A673 (cell line): Measurements from ENCODE around the gene ULBP1. TPM values are rescaled to one million over a fixed set of nuclear protein-coding genes. Genes with fewer than 3 reads are reported as not detected.

ENCODE experiments used
- BruUV-seq: library from RNA; stranded (reverse); fragments of 400-500 nt; replicated peaks from 2 replicates; lab custom pipeline; 2021; lab: Mats Ljungman, UMichigan
- CTCF ChIA-PET: fragments of 300-600 bp; sonication (Branson Sonifier 250); formaldehyde crosslinking; loops from one replicate; lab custom pipeline; 2022; ENCODE audit warnings: antibody characterized with exemption; lab: Charles Lee
- POLR2A ChIA-PET: fragments of 300-600 bp; sonication (Branson Sonifier 250); formaldehyde crosslinking; loops from one replicate; lab custom pipeline; 2022; ENCODE audit warnings: antibody characterized with exemption; ENCODE audit not compliant: low non-redundant PET; lab: Charles Lee
- DNase-seq: peaks from one replicate; pipeline ENCODE4 v3.0.0-alpha.2; 2015; ENCODE audit warnings: low spot score
- H3K27ac ChIP-seq: fragments of 200-600 bp; sonication (generic); 2 replicates; pipeline ENCODE4 v1.5.1; 2016; ENCODE audit warnings: mixed run types, low read depth, mild to moderate bottlenecking, mixed read lengths, antibody characterized with exemption, low read length; ENCODE audit not compliant: poor library complexity, severe bottlenecking
- H3K27me3 ChIP-seq: fragments of 200-600 bp; sonication (generic); replicated peaks from 2 replicates; pipeline ENCODE4 v1.6.1; 2017; ENCODE audit warnings: mixed run types, low read depth, mild to moderate bottlenecking, mixed read lengths, antibody characterized with exemption, low read length; ENCODE audit not compliant: insufficient read depth, poor library complexity
- H3K36me3 ChIP-seq: fragments of 200-600 bp; sonication (generic); 2 replicates; pipeline ENCODE4 v1.6.1; 2016; ENCODE audit warnings: mixed run types, mild to moderate bottlenecking, mixed read lengths, antibody characterized with exemption, low read length; ENCODE audit not compliant: insufficient read depth, poor library complexity, severe bottlenecking
- H3K4me1 ChIP-seq: fragments of 200-600 bp; sonication (generic); 2 replicates; pipeline ENCODE4 v1.6.1; 2017; ENCODE audit warnings: mixed run types, mild to moderate bottlenecking, mixed read lengths, antibody characterized with exemption, low read length; ENCODE audit not compliant: insufficient read depth, poor library complexity, severe bottlenecking
- H3K4me3 ChIP-seq: fragments of 200-600 bp; sonication (generic); 2 replicates; pipeline ENCODE4 v1.5.1; 2016; ENCODE audit warnings: low read depth, mixed run types, mild to moderate bottlenecking, mixed read lengths, low read length; ENCODE audit not compliant: poor library complexity, severe bottlenecking
- H3K9me3 ChIP-seq: fragments of 200-600 bp; sonication (generic); 2 replicates; pipeline ENCODE4 v1.6.1; 2016; ENCODE audit warnings: mixed run types, low read depth, mild to moderate bottlenecking, mixed read lengths, antibody characterized with exemption, low read length; ENCODE audit not compliant: poor library complexity, severe bottlenecking
- CTCF ChIP-seq: fragments of 300-800, 200-600 bp; sonication (generic); conservative IDR thresholded peaks from 2 replicates; pipeline ENCODE4 v1.5.1; 2017; ENCODE audit warnings: low read depth, mild to moderate bottlenecking, antibody characterized with exemption, low read length, moderate library complexity, mixed read lengths
- EZH2 ChIP-seq: fragments of 200-600 bp; sonication (generic); IDR thresholded peaks from 2 replicates; pipeline ENCODE4 v1.6.1; 2017; ENCODE audit warnings: borderline replicate concordance, low read depth, mild to moderate bottlenecking, mixed read lengths, antibody characterized with exemption, low read length; ENCODE audit not compliant: poor library complexity, severe bottlenecking
- intact Hi-C: fragments of 100-400 bp; cut with micrococcal nuclease; formaldehyde crosslinking; loops from one replicate; pipeline ENCODE4 v1.10.0; 2022; ENCODE audit not compliant: unreplicated experiment
- total RNA-seq: library from RNA; stranded (reverse); gene quantifications from 2 replicates; pipeline ENCODE4 v1.2.3, GENCODE V29; 2021

The ULBP1 gene
- total RNA-seq, 1 experiment from 2014 or later, result 5.2 TPM

- H3K9me3 ChIP-seq, result no peaks in the 10 kb centered on the region
- TF ChIP-seq EZH2, result no peak
- no peak for TF ChIP-seq CTCF
- peak overlapping the region; percentile 79 for H3K4me3 ChIP-seq
- DNase-seq, result no peak
- H3K27ac ChIP-seq, result no peak overlapping the region
- H3K36me3 ChIP-seq, result no peaks in the 10 kb centered on the region
- no peaks in the 10 kb centered on the region for H3K27me3 ChIP-seq
- BruUV-seq, result no TSS peak
- intact Hi-C loops, result no loop called here
- no peaks in the 10 kb centered on the region for H3K4me1 ChIP-seq
- CTCF ChIA-PET, result interaction anchor here (0.5 kb wide), 1 partner anchor 758 kb away, joined by 3 read pairs; no protein-coding TSS in a partner anchor
- POLR2A ChIA-PET, result interaction anchor here (0.7 kb wide), 1 partner anchor 414 kb away, joined by 4 read pairs; no protein-coding TSS in a partner anchor
Measured at GRCh38 chr6:150004101-150004782, 40.5 kb downstream of the ULBP1 start.

- H3K36me3 ChIP-seq, result no peaks in the 10 kb centered on the region
- peak; percentile 94 for DNase-seq
- H3K9me3 ChIP-seq, result no peaks in the 10 kb centered on the region
- peak overlapping the region; percentile 58 for H3K27ac ChIP-seq
- CTCF ChIA-PET, result no interaction called here
- no TSS peak for BruUV-seq
- H3K27me3 ChIP-seq, result peaks cover 5% of the 10 kb centered on the region
- peak overlapping the region; percentile 79 for H3K4me3 ChIP-seq
- POLR2A ChIA-PET, result interaction anchor here (0.7 kb wide), 1 partner anchor 413 kb away, joined by 4 read pairs; no protein-coding TSS in a partner anchor
- H3K4me1 ChIP-seq, result no peaks in the 10 kb centered on the region
- no peak for TF ChIP-seq EZH2
- no peak for TF ChIP-seq CTCF
- intact Hi-C loops, result no loop called here
Measured at GRCh38 chr6:150004783-150005717, 41.3 kb downstream of the ULBP1 start.
